Right lobe of liver (tissue), 6 donors: Measurements from ENCODE around the gene SH3TC1. TPM values are rescaled to one million over a fixed set of nuclear protein-coding genes. Genes with fewer than 3 reads are reported as not detected.

Experiments
- ATAC-seq, 4 donors: fragments of 200-7000 bp; cut with Tn5 transposase; one replicate each; pipeline ENCODE4 v1.9.1; 2020; ENCODE audit warnings: mild to moderate bottlenecking in 4 of 4, moderate library complexity in 4 of 4
- DNase-seq, 3 donors: peaks; one replicate each; pipeline ENCODE4 v3.0.0-alpha.2; 2020
- H3K27ac ChIP-seq, 3 donors: fragments of 200-600 bp; one replicate each; pipeline ENCODE4 v1.8.0; 2022
- H3K27me3 ChIP-seq, 2 donors: fragments of 200-600 bp; one replicate each; pipeline ENCODE4 v1.8.0; 2022
- H3K36me3 ChIP-seq, 4 donors: fragments of 200-600 bp; sonication (generic) in 1 of 4; one replicate each; pipeline versions ENCODE4 v1.5.1 to v1.8.0; 2017 to 2022; ENCODE audit warnings: control low read depth in 1 of 4
- H3K4me1 ChIP-seq, 4 donors: fragments of 200-600 bp; sonication (generic) in 1 of 4; one replicate each; pipeline versions ENCODE4 v1.5.1 to v1.8.0; 2017 to 2022; ENCODE audit warnings: control low read depth in 1 of 4
- H3K4me3 ChIP-seq, 3 donors: fragments of 200-600 bp; one replicate each; pipeline ENCODE4 v1.8.0; 2022
- H3K9me3 ChIP-seq, 4 donors: fragments of 200-600 bp; sonication (generic) in 1 of 4; one replicate each; pipeline versions ENCODE4 v1.5.1 to v1.8.0; 2017 to 2022; ENCODE audit warnings: control low read depth in 1 of 4
- CTCF ChIP-seq, 4 donors: fragments of 200-600 bp in 3 of 4; fragments of 450-650 bp in 1 of 4; IDR thresholded peaks; one replicate each; pipeline versions ENCODE4 v1.5.1 to v1.8.0; 2016 to 2022; ENCODE audit warnings: antibody characterized with exemption in 4 of 4, mild to moderate bottlenecking in 2 of 4
- POLR2A ChIP-seq: fragments of 450-650 bp; IDR thresholded peaks from one replicate; pipeline ENCODE4 v1.6.1; 2017; ENCODE audit warnings: antibody characterized with exemption, mild to moderate bottlenecking
- WGBS: methylation state at CpG from one replicate; pipeline ENCODE4 v1.1.6; 2018; ENCODE audit warnings: low coverage, low lambda C conversion rate; ENCODE audit not compliant: insufficient coverage; ENCODE audit errors: missing lambda C conversion rate; 5-methylcytosine and 5-hydroxymethylcytosine counted together
- intact Hi-C, 2 donors: fragments of 100-400 bp; cut with DNase I; formaldehyde crosslinking; loops; one replicate each; pipeline versions ENCODE4 v1.11.2 to v1.14.1; 2022
- total RNA-seq, 6 experiments: library from RNA; depleted of rRNA in 2 of 6; stranded (reverse); fragments of >200 nt in 2 of 6; fragmentation: NEBNext Ultra II Directional in 3 of 6; extraction: Animal tissue kit (Norgen Biotek cat#: 25700) in 3 of 6; gene quantifications; one replicate each; pipeline versions ENCODE4 v1.1.0 to v1.2.4, GENCODE V29; 2016 to 2023
- donor health status: DM: no; HTN: yes; CAD: no.
- donor health status: DM: no; HTN: no; CAD: no.
- donor health status: DM: no; HTN: no; CAD: no.
- donor health status: DM: no; HTN: yes; CAD: no.
- donor health status: DM: no; HTN: yes; CAD: no.

The SH3TC1 gene
- total RNA-seq, 6 experiments from 2014 or later, result 13.2 to 48.0 (median 24.9) TPM

GRCh38 chr4:8265171-8265929 is 66.3 kb downstream of the SH3TC1 start:
- H3K4me3 ChIP-seq, result no peak overlapping the region
- intact Hi-C loops, result no loop called here
- H3K27ac ChIP-seq, result no peak overlapping the region
- TF ChIP-seq POLR2A, result no peak
- no peak for TF ChIP-seq CTCF (IDR thresholded peaks at IDR 0.05)
- DNase-seq, result no peak
- no peaks in the 10 kb centered on the region for H3K27me3 ChIP-seq
- H3K4me1 ChIP-seq, result no peaks in the 10 kb centered on the region
- H3K9me3 ChIP-seq, result no peaks in the 10 kb centered on the region
- no peaks in the 10 kb centered on the region for H3K36me3 ChIP-seq
- no peak for ATAC-seq
- 63% methylated on average over 7 of the region's 20 CpGs for WGBS

GRCh38 chr4:8266088-8266487 is 67.0 kb downstream of the SH3TC1 start:
- WGBS, result 56% methylated on average over 5 of the region's 6 CpGs
- Histone ChIP-seq H3K27ac (no peak overlapping the region), H3K4me1 (no peaks in the 10 kb centered on the region), H3K36me3 (no peaks in the 10 kb centered on the region), H3K9me3 (no peaks in the 10 kb centered on the region), H3K4me3 (no peak overlapping the region), H3K27me3 (no peaks in the 10 kb centered on the region)
- intact Hi-C loops, result no loop called here
- no peak for ATAC-seq
- TF ChIP-seq POLR2A (no peak), CTCF (IDR thresholded peaks at IDR 0.05) (no peak)
- no peak for DNase-seq

- H3K36me3 ChIP-seq, result no peaks in the 10 kb centered on the region
- intact Hi-C loops, result no loop called here
- no peaks in the 10 kb centered on the region for H3K4me1 ChIP-seq
- no peaks in the 10 kb centered on the region for H3K9me3 ChIP-seq
- no peak for DNase-seq
- WGBS, result 63% methylated on average over 5 of the region's 8 CpGs
- no peaks in the 10 kb centered on the region for H3K27me3 ChIP-seq
- no peak overlapping the region for H3K4me3 ChIP-seq
- H3K27ac ChIP-seq, result no peak overlapping the region
- TF ChIP-seq CTCF (IDR thresholded peaks at IDR 0.05) (no peak), POLR2A (no peak)
- no peak for ATAC-seq
Observed at GRCh38 chr4:8266508-8266907, 67.4 kb downstream of the SH3TC1 start.

GRCh38 chr4:8267077-8267476 is 68.0 kb downstream of the SH3TC1 start:
- intact Hi-C loops, result no loop called here
- H3K36me3 ChIP-seq, result no peaks in the 10 kb centered on the region
- no peaks in the 10 kb centered on the region for H3K4me1 ChIP-seq
- DNase-seq, result peak; percentile 75 to 78 (median 75)
- ATAC-seq, result peak; percentile 73 to 81 (median 79)
- 24% methylated on average over 3 of the region's 13 CpGs for WGBS
- no peak overlapping the region for H3K4me3 ChIP-seq
- TF ChIP-seq CTCF (IDR thresholded peaks at IDR 0.05), result peak; percentile 50 to 62 (median 52)
- no peak for TF ChIP-seq POLR2A
- H3K9me3 ChIP-seq, result no peaks in the 10 kb centered on the region
- H3K27me3 ChIP-seq, result no peaks in the 10 kb centered on the region
- H3K27ac ChIP-seq, result no peak overlapping the region
